Activated CD8-positive, alpha-beta memory T cell treated with anti-CD3 and anti-CD28 coated beads, Interleukin-2, amount 50 U/mL, for 48 hours (primary cell): ENCODE data around the gene CALD1.

Experiments
- DNase-seq: peaks from one replicate; pipeline ENCODE4 v3.0.0-alpha.2; 2020

CALD1 gene

DNA sequence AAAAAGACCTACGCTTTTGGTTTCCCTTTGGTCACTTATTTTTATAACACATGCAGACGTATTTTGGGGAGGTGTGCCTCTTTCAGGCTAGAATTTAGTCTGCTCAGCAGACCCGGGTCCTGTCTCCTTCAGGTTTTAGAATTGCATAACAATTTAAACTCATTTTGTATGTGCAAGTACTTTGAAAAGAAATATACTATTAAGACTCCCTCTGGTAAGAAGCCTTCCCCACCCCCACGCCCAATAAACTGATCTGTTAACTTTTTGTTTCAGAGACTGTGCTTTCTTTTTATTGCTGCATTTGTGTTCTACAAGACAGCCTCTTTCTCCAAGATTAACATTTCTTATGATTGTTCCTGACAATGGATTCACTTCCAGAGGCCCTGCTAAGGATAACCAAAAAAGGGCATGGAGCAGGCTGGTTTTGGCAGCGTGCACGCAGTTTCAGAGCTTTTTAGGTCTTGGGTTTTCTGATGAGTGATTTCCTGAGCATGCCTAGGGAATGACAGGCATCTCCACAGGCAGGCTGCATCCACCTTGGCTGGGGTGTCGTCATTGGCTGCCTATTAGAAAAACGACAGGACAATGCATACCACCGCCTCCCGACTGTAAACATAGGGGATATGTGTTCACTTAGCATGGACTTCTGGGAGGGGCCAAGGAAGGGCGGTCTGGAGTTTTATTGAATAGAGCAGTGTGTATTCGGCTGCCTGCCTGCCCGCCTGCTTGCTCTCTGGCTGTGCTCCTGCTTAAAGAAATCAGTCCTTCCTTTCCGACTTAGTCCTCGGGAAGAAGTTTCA is at the start of gene CALD1:
CALD1 (plus strand) TSS at position 694 of the 800 bp plus-strand sequence. CDS start 88,100 bp downstream, outside the sequence.
- DNase-seq, result no peak

DNA sequence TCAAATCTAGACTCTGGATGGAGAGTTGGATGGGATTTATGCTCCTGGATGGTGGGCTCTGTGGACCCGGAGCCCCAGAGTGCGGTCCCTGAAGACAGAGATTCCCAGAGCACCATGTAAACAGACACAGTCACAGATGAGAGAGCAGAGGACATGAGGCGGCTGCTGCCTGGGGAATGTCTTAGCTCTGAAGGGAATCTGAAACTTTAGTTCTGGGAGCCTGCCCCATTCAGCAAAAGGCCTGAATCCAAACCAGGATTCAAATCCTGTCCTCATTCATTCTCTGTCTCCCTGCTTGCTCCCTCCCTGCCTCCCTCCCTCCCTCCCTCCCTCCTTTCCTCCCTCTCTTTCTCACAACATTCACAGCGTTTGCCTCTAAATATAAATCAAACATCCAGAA is 49.5 kb upstream of the CALD1 start:
- no peak for DNase-seq

DNA sequence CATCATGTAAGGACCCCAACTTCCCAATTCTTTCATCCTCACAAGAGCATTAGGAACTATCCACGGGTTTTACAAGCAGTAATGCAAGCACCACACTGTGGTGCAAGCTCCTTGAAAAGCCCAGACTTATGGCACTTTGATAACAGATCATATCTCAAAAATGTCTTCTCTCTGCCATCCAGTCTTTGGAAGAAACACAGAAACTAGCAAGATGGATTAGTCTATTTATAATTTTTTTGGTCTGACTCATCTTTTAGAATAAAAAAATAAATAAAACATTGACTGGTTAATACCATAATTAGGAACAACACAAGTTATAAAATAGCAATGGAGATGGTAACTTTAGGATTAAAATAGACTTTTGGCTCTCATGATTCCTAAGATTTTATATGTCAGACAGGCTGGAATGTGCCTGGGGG is 49.0 kb upstream of the CALD1 start:
- DNase-seq, result no peak

DNA sequence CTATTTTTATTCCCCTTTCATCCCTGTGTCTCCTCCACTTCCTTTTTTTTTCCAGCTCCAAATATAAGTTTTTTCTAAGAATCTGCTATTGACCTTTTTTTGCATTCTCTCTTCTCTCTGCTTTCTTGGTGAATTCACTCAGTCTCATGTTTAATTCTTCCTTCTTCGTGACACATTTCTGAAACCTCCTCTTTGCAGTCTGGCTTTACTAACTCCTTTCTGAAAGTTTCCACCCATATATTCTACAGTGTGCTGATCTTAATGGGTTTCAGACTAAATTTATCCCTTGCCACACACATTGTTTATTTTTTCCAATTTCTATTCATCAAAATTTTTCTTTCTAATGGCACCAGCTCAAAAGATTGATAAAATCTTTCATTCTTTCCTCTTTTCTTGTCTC is 47.8 kb upstream of the CALD1 start:
- DNase-seq, result no peak

DNA sequence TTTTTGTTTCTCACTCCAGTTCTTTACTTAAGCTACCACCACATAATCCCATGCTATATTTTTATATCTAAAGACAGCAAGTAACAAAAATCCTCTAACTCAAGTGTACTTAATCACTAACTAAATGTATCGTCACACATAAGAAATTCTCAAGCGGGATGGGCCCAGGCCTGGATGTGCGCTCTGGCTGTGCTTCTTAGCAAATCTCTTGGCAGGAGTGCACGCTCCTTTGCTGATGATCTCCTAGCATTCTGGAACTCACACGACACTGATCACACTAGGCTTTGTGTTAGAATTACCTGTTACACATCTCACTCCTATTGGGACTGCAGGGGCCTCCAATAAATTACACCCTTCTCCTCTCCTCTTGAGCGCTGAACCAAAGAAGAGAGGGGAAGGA is 46.7 kb upstream of the CALD1 start:
- no peak for DNase-seq

DNA sequence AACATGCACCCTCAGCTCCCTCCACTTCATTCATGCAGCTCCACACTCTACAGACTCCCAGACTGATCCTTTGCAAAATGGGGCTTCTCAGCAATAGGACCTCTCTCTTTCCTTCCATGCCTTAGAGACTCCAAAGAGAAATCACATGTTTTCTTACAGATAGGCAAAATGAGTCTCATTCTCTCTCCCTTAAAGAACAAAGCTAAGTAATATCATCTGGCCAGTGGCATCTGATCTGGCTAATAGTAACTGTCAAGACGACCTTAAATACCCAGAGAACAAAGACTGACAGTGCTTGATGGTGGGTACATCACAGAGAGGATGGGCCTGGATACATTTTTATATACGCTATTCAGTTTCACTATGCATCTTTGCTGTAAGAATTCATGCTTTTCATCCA is 43.1 kb upstream of the CALD1 start:
- no peak for DNase-seq

GRCh38 chr7:134737566-134738345 is 41.7 kb upstream of the CALD1 start:
- no peak for DNase-seq

DNA sequence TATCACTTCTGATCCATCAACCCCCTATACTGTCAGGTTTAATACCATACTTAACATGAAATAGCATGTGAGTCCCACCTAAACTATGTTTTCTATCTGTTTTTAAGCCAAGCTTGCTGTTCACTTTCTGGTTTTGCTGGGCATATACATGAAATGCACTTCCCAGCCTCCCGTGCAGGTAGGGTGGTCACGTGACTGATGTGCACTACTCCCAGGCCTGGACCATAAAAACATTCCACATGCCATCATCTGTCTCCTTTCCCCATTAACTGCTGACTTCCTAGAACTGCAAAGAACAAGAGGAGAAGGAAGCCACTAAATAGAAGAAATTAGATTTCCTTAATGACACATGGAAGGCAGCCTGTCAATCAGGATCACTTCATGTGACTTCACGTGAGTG is 40.1 kb upstream of the CALD1 start:
- DNase-seq, result no peak

DNA sequence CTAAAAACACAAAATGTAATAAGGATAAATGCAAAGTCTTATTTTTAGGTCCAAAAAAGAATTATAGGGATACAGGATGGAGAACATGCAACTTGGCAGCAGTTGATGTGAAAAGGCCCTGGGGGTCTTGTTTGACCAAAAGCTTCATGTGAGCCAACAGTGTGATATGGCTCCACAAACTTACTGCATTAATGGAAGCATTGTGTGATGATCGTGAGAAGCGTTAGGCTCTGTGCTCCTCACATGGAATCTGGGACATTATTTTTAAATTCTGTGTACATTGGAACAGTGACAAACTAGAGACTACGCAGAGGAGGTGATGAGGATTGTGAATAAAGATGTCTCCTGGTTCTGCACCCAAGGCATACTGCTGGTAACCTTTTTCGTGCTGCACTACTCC is 39.1 kb upstream of the CALD1 start:
- DNase-seq, result no peak

DNA sequence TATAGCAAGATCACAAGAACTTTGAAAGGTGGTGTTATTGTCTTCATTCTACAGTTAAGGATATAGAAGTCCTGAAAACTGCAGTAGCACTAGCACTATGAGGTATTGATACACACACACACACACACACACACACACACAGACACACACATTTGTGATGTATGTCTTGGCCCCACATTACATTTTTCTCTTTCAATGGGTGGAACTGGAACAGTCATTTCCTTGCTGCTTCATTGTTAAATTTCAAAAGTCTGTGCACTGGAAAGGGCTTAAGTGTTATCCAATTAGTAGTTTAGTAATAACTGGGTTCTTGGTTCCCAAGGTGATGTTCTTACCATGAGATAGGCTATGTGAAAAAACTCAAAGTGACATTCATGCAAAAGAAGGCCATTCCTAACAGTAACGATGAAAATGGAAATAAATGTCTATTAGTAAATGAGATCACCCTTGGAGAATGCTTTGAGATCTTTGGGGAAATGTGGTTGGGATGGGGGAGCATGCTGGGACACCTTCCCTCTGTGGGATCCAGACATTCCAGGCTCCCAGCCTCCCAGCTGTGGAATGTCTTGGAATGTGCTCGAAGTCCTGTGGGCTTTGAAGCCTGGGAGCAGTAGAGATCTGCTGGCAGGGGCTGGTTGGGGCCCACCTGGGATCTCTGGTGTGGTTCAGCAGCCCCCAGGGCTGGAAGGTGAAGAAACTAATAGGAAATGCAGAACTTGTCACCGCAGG is 37.4 kb upstream of the CALD1 start:
- DNase-seq, result no peak

- DNase-seq, result no peak
Observed at GRCh38 chr7:134742688-134743350, 36.6 kb upstream of the CALD1 start.

- no peak for DNase-seq
Observed at GRCh38 chr7:134744569-134744968, 34.9 kb upstream of the CALD1 start.

- no peak for DNase-seq
Observed at GRCh38 chr7:134747326-134747725, 32.1 kb upstream of the CALD1 start.

- DNase-seq, result peak; percentile 86
Observed at GRCh38 chr7:134750083-134751062, 29.1 kb upstream of the CALD1 start.

DNA sequence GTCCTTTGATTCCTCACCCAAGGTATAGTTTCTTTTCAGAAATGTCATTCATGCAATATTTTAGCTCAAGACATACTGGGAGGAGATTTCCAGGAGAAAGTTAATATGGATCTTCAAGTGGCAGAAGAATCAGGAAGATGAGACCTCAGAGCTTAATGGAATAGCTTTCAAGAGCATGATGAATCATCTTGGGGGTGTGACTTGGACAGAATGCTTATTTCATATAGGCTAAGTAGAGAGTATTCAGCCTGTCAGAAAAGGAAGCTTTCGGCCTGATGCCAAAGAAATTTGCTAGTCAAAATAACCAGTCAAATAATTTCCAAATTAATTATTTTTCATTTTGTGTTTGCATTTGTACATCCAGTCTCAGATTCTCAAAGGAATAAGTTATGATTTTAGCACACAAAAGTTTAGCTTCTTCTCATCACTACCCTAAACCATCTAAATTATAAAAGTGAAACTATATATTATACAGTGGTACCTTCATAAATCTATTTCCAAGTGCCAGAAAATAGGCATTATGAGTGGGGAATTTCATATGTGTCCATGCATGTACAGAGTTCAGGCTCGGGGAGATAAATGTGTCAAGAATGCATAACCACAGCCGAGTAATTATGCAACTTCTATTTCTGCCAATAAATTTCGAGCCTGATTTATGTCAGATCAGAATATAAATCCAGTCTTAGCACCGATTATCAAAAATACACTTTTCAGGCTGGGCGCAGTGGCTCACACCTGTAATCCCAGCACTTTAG is 27.3 kb upstream of the CALD1 start:
- DNase-seq, result no peak

- DNase-seq, result no peak
Observed at GRCh38 chr7:134755422-134756022, 23.9 kb upstream of the CALD1 start.

- DNase-seq, result no peak
Observed at GRCh38 chr7:134757938-134758337, 21.5 kb upstream of the CALD1 start.

DNA sequence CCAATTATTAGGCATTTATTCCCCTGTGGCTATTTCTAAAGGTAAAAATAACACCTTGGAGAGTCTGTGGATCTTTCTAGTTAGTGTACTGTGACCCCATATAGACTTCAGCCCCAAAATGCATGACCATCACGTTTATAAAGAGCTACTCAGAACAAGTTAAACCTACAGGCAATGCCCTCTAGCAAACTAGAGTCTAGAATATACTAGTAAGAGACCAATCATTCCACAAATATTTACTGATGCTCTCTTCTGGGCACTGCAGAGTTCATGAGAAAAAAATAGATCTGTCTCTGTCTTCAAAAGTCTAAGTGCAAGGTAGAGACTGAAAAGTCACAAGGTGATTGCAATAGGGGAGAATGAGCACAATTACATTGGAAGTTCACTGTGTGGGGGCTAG is 20.5 kb upstream of the CALD1 start:
- DNase-seq, result no peak

DNA sequence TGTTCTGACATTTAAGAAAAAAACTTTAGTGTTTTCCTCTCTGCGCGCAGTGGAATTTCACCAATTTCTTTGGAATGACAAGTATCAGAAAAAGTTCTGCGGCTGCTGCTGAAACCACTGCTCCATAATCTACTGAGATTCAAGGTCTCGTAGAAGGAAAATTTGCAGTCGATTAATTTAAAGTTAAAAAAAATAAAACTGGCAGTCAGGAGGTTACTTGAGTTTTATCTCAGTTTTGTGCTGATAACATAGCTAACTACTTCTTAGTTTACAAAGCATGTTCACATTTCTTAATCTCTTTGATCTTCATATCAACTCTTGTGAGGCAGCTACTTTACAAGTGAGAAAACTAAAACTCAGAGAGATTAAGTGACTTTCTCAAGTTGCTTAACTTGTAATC is 18.2 kb upstream of the CALD1 start:
- no peak for DNase-seq

DNA sequence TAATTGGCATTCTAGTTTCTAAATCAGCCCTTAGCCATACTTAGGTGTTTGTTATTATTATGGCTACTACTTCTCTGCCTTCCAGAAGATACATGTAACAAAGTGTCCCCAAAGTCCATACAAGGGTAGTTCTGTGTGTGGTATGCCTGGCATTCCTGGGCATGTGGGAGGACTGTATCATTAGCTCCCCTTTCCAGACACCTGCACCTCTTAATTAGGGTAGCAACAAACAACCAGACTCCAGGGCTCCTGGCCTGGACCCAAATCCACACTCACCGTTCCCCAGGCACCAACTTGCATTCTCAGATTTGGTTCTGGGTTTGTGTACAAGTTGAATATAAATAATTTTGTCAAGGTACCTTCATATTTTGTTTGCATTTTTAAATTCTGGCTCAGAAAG is 15.5 kb upstream of the CALD1 start:
- no peak for DNase-seq

DNA sequence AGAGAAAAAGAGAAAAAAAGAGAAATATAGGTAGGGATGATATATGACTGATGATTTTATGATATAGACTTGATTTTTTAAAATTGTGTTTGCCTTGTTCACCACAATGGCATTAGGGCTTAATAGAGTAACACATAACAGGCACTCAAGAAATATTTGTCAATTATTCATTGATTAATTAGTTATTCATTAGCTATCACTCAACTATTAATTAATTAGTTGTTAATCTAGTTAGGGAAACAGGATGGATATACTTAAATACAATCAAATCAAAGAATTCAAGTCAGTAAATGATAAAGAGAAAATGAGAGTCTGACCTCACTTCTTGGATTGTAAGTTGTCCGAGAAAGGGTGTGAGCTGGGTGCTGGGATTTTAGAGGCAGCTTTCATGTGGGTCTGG is 15.1 kb upstream of the CALD1 start:
- no peak for DNase-seq
